Esophagus muscularis mucosa (tissue), 4 donors: ENCODE measurements around the gene LRFN2.

ENCODE experiments used
- CTCF ChIP-seq, 3 experiments: fragments of 200-600 bp in 2 of 3; fragments of 450-650 bp in 1 of 3; sonication (generic) in 2 of 3; IDR thresholded peaks; one replicate each; pipeline ENCODE4 v1.5.1; 2017 to 2019; ENCODE audit warnings: antibody characterized with exemption in 3 of 3, mild to moderate bottlenecking in 2 of 3, moderate library complexity in 1 of 3
- EP300 ChIP-seq: sonication (generic); formaldehyde crosslinking; IDR thresholded peaks from one replicate; pipeline ENCODE4 v1.6.1; 2017; ENCODE audit warnings: antibody characterized with exemption
- POLR2A ChIP-seq: fragments of 450-650 bp; IDR thresholded peaks from one replicate; pipeline ENCODE4 v1.6.1; 2017; ENCODE audit warnings: antibody characterized with exemption, moderate library complexity, mild to moderate bottlenecking, low read depth
- POLR2AphosphoS5 ChIP-seq, 2 donors: sonication (generic); formaldehyde crosslinking; IDR thresholded peaks; one replicate each; pipeline ENCODE4 v1.6.1; 2017; ENCODE audit warnings: antibody characterized with exemption in 2 of 2

DNA sequence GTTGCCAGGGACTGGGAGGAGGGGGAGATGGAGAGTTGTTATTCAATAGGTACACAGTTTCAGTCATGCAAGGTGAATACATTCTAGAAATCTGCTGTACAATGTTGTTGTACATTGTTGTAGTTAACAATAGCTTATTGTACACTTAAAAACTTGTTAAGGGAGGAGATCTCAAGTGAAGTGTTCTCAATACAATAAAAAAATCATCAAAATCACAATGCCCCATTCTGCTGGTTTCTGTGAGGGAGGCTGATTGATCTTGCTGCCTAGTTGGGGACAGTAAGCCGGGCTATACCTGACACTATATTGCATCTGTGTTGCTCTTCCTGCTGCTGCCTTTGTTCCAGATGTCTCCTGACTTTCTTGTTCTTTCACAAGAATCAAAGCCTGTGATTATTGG is 232.1 kb downstream of the LRFN2 start:
- TF ChIP-seq CTCF (IDR thresholded peaks at IDR 0.05) (no peak), POLR2A (no peak), EP300 (no peak), POLR2AphosphoS5 (IDR thresholded peaks at IDR 0.05) (no peak)
